HG02588 (cell line): Measurements from ENCODE around the gene PTPRA.

ENCODE experiments used
- ATAC-seq: cut with Tn5 transposase; IDR thresholded peaks from one replicate; pipeline ENCODE4 v1.9.1; 2021; ENCODE audit warnings: mild to moderate bottlenecking, moderate library complexity; ENCODE audit not compliant: unreplicated experiment

The PTPRA gene

DNA sequence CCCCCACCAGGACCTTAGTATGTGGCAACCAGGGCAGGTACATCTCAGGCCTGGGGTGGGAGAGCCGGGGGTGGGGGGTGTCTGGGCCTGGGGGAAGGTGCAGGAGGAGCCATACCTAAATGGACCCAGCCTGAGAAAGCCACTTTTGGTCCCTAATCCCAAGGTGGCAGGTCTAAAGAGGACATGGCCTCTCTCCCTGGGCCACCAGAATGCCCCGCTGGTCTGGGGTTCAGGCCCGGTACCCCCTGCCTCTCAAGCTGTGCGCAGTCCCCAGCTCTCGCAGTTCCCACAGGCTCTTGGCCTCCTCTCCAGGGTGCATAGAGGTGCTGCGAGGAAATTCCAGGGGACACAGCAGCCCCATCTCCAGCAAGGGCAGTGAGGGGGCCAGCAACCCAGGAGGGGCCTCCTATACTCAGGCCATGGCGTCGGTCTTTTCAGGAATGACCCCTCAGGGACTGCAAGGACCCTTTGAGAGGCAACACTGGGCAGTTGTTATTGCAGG is 212.3 kb downstream of the PTPRA start:
- no peak for ATAC-seq

DNA sequence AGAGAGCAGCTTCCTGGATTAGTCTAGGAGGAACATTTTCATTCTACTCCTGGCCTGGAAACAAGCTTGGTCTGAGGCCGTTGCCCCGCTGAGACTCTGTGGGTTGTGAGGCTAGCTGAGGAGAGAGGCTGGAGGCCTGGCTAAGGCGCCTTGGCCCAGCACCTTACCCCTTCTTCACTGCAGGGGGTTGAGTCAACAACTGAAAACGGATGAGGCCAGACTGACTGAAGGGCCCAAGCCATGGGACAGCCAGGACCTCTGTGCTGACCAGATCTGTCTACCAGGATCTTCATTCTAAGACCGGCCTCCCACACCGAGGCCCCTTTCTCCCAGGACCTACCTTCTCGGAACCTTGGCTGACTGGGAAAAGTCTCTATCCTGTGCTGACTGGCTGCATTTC is 214.8 kb downstream of the PTPRA start:
- no peak for ATAC-seq
